ENCODE measurements around the gene PTGIS.
A peak's percentile ranks its signal among the peaks of the same experiment; 100 is the strongest.

PTGIS gene

GRCh38 chr20:49599746-49600113 is 31.8 kb upstream of the PTGIS start:
- TF ChIP-seq CTCF (conservative IDR thresholded peaks at IDR 0.05; ENCODE audit: low read length): no peak
- DNase-seq (ENCODE audit: low read depth): no peak
- no peak overlapping the region for H3K4me3 ChIP-seq (ENCODE audit: low read length)

GRCh38 chr20:49597825-49598395 is 30.0 kb upstream of the PTGIS start:
- no peak for DNase-seq (ENCODE audit: low read depth)
- TF ChIP-seq CTCF (conservative IDR thresholded peaks at IDR 0.05; ENCODE audit: low read length): no peak
- H3K4me3 ChIP-seq (ENCODE audit: low read length): no peak overlapping the region

- DNase-seq (ENCODE audit: low read depth): peak; percentile 68
- no peak for TF ChIP-seq CTCF (conservative IDR thresholded peaks at IDR 0.05; ENCODE audit: low read length)
- H3K4me3 ChIP-seq (ENCODE audit: low read length): no peak overlapping the region
Observed at GRCh38 chr20:49595811-49596561, 28.0 kb upstream of the PTGIS start.

- no peak for TF ChIP-seq CTCF (conservative IDR thresholded peaks at IDR 0.05; ENCODE audit: low read length)
- DNase-seq (ENCODE audit: low read depth): no peak
- H3K4me3 ChIP-seq (ENCODE audit: low read length): no peak overlapping the region
Observed at GRCh38 chr20:49595346-49595745, 27.4 kb upstream of the PTGIS start.

- no peak for DNase-seq (ENCODE audit: low read depth)
- TF ChIP-seq CTCF (conservative IDR thresholded peaks at IDR 0.05; ENCODE audit: low read length): no peak
- no peak overlapping the region for H3K4me3 ChIP-seq (ENCODE audit: low read length)
Observed at GRCh38 chr20:49594931-49595315, 27.0 kb upstream of the PTGIS start.

- H3K4me3 ChIP-seq (ENCODE audit: low read length): no peak overlapping the region
- peak; percentile 97 for DNase-seq (ENCODE audit: low read depth)
- no peak for TF ChIP-seq CTCF (conservative IDR thresholded peaks at IDR 0.05; ENCODE audit: low read length)
Observed at GRCh38 chr20:49594143-49594930, 26.4 kb upstream of the PTGIS start.
